ENCODE results near the gene AKR1E2.
"Not testable (repeated sequence)": the region's sequence is repeated elsewhere in the genome, so short reads cannot be mapped to it uniquely, and the experiment has no call there.

The AKR1E2 gene

DNA sequence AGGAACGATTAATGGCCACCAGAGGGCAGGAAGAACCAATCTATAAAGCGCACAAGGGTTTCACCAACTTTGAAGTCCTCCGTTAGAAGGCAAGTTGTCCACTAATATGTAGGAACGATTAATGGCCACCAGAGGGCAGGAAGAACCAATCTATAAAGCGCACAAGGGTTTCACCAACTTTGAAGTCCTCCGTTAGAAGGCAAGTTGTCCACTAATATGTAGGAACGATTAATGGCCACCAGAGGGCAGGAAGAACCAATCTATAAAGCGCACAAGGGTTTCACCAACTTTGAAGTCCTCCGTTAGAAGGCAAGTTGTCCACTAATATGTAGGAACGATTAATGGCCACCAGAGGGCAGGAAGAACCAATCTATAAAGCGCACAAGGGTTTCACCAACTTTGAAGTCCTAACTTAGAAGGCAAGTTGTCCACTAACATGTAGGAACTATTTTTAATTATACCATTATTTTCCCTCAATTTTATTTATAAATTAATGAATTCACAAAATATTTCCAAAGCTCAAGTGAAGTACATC is 10.3 kb upstream of the AKR1E2 start:
- DNase-seq: not testable (repeated sequence)

GRCh38 chr10:4816966-4817365 is 9.0 kb upstream of the AKR1E2 start:
- no peak for DNase-seq

- DNase-seq: no peak
Measured at GRCh38 chr10:4819067-4819466, 6.9 kb upstream of the AKR1E2 start.

- DNase-seq: no peak
Measured at GRCh38 chr10:4819707-4820106, 6.3 kb upstream of the AKR1E2 start.

DNA sequence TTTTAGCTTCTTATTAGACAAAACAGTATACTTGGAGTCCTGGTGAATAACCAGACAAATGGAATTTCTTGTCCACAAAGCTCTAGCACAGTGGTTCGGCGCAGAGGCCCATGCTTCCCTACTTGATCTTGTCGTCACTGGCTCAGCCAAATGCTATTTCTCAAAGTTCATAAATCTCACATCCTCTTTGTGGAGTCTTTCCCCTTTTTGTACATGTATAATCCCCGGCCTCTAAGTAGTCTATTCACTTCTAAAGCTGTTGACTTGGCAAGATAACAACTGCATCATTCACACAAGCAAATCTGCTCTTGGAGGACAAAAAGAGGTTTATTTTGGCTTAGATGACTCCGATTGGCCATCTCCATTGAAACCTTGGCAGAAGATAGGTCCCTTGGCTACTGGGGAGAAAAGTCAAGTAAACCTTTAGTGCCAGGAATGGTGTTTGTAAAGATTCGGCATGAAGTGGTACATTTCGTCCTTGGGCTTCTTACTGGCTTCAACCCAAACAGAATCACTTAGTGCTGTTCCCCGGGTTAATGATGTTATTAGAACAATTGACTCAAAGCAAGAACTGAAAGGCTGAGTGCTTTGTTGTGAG is 5.1 kb upstream of the AKR1E2 start:
- no peak for DNase-seq

DNA sequence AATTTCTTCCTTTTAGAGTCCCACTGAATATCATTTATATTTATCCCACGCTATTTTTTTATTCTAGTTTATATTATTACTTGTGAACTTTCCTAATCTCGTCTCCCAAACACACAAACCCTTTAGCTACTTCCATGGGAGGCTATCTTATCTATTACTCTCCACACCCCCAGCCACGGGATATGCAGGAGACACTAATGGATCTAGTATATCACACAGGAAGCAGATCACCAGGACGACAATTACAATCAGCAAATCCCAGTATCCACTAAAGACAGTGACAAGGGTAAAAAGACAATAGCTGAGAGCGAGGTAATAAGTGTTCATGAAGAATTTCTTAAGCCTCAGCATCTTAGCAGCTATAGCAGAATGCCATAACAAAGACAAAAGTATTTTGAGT is 3.8 kb upstream of the AKR1E2 start:
- DNase-seq: no peak

DNA sequence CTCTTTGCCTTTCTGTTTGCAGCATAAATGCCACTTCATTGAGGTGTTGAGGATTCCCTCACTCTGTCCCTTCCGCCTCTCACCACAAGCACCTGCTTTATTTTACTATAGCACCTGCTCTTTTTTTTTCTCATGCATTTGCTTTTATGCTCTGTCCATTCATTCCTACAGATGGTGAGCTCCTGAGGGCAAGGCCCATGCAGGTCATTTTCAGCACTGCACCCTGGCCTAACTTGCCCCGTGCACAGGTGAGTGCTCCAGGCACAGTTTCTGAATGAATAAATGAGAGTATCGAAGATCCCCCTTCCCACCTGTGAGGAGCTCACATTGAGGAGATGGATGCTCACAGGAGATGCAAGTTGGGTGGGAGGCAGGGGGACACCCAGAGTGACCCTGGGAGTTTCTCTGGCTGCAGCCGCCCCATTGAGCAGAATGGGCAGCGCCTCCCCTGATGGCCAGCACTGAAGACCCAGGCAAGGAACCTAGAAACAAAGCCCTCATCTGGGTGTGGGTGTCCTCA is 1.2 kb upstream of the AKR1E2 start:
- DNase-seq: no peak

DNA sequence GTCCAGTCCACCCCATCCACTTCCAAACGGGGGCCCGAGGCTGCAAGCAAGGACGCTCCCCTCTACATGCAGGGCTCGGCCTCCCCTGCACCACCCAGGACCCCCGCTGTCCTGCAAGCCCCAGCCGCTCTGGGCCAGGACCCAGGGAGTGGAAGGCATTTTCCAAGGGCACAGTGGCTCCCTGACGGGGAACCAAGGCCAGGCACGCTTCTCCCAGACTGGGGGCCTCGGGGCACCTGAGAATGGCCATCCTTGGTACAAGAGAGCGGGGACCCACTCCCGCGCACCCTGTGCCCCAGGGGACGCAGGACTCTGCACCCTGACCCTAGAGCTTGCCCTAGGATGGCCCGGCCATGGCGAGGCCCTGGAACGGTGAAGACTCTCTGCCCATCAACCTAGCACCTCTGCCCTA is 545 bp upstream of the AKR1E2 start:
- DNase-seq: no peak

DNA sequence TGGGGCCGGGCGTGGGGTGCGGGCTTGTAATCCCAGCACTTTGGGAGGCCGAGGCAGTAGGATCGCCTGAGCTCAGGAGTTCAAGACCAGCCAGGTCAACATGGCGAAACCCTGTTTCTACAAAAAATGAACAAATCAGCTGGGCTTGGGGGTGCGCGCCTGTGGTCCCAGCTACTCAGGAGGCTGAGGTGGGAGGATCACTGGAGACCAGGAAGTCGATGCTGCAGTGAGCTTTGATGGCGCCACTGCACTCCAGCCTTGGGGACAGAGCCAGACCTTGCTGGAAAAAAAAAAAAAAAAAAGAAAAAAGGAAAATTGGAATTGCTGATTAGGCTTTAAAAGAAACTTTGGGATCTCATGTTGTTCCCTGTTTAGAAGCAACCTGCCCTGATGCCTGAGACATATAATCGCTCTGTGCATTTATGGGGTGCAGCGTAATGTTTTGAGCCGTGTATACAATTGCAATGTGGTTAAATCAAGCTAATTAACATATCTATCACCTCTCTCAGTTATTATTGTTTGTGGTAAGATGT is 851 bp downstream of the AKR1E2 start:
- DNase-seq: no peak

DNA sequence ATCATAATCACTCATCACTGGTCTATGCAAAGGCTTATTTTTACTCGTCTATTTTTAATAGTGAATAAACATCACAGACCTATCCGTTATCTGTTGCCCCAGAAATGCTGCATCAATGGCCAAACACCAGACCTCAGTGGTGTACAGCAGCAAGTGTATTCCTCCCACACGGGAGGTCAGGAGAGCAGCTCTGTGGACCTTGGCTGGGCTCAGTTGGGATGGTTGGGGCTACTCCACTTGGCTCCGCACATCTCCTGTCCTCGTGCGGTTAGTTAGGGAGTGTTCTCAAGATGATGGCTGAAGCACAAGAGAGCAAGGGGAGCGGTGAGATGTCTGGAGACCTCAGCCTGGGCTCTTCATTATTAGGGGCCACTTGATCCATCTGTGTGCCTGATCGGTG is 2.0 kb downstream of the AKR1E2 start:
- no peak for DNase-seq

DNA sequence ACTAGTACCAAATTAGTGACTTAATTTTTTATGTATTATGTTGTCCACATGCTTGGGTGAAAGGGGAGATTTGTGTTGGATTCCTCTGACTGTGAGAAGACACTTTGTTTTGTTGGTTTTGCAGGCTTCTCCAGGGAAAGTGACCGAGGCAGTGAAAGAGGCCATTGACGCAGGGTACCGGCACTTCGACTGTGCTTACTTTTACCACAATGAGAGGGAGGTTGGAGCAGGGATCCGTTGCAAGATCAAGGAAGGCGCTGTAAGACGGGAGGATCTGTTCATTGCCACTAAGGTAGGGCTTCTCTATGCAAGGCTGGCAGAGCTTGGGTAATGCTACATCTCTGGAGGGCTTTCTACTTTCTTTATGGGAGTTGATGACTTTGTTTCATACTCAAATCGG is 4.5 kb downstream of the AKR1E2 start:
- no peak for DNase-seq

DNA sequence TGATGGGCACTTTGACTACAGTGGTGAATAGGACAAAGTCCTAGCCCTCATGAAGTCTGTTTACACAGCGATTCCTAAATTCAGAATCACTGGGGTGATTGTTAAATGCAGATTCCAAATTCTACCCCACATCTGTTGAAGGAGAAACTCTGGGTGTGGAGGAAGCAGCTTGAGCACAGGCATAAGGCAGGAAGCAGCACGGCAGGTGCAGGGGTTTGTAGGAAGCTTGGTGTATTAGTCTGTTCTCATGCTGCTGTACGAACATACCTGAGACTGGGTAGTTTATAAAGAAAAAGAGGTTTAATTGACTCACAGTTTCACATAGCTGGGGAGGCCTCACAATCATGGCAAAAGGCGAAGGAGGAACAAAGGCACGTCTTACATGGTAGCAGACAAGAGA is 5.1 kb downstream of the AKR1E2 start:
- DNase-seq: no peak

GRCh38 chr10:4833286-4833685 is 7.3 kb downstream of the AKR1E2 start:
- DNase-seq: no peak

DNA sequence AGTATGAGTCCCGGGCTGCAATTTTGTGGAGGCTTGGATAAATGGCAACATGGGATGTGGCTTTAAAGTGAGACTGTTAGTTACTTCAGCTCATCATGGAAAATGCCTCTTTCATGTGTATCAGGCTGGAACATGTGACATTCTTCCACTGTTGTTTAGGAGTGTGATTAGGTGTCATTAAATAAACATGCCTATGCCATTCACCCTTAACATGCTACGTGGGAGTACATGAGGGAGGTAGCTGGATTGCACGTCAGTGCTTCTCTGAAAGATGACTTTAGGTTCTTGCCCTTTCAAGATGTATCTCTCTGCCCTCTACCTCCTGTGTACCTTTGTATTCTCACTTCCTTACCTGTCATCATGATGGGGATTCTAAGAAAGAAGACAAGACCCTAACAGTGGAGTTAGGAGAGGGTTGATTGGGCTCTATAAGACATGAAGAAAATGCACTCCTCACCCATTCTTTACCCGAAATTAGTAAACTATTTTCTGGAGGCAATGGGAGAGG is 8.9 kb downstream of the AKR1E2 start:
- DNase-seq: no peak

GRCh38 chr10:4835494-4835918 is 9.5 kb downstream of the AKR1E2 start:
- no peak for DNase-seq

- DNase-seq: no peak
Measured at GRCh38 chr10:4836416-4836969, 10.5 kb downstream of the AKR1E2 start.

GRCh38 chr10:4837551-4837950 is 11.5 kb downstream of the AKR1E2 start:
- no peak for DNase-seq

DNA sequence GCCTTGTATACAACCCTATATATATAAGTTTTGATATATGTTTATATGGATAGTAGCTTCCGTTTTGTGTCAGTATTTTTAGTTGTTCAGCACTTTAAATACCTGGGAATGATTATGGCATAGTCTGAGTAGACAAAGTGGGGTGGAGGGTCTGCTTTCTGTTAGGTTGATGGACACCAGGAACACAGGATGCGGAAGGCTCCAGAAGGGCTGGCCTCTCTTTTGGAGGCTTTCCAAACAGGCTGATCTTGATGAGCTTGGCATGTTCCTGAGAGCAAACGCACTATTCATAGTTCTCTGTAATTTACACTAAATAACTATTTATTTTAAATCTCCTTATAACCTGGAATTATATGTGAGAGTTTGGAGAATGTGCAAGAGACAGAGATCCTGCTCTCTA is 12.7 kb downstream of the AKR1E2 start:
- DNase-seq: no peak

GRCh38 chr10:4839353-4839752 is 13.3 kb downstream of the AKR1E2 start:
- no peak for DNase-seq

GRCh38 chr10:4840151-4840550 is 14.1 kb downstream of the AKR1E2 start:
- no peak for DNase-seq

DNA sequence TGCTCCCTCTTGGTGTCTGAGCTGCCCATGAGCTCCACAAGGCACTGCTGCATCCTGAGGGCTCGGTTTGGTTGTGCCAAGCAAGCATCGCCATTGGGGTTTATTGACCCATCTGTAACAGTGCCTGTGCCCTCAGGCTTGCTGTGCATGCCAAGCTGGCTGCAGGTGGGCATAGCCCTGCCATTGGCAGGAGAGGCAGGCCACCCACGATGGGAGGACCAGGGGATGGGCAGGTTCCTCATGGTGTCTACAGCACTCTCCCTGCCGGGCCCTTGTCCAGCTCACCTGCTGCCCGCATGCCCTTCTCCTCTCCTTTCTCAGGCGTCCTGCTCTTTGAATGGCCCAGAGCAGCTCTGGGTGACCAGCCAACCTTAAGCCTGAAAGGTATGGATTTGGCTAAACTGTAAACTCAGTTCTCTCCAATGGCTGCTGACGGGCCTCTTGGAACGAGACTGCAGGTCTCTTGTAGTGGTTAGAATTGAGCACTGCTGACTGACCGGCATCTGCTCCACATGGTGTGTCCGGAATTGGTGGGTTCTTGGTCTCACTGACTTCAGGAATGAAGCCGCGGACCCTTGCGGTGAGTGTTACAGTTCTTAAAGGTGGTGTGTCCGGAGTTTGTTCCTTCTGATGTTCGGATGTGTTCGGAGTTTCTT is 17.6 kb downstream of the AKR1E2 start:
- no peak for DNase-seq

- DNase-seq: no peak
Measured at GRCh38 chr10:4844864-4845263, 18.9 kb downstream of the AKR1E2 start.

- DNase-seq: no peak
Measured at GRCh38 chr10:4845766-4846165, 19.8 kb downstream of the AKR1E2 start.

GRCh38 chr10:4846775-4847174 is 20.8 kb downstream of the AKR1E2 start:
- DNase-seq: no peak

Data from NCI-H2081 treated with DMSO at 0.1 percent for 48 hours (cell line).